ENCODE data around the gene STK32B. TPM values are rescaled to one million over a fixed set of nuclear protein-coding genes. Genes with fewer than 3 reads are reported as not detected.

The STK32B gene
- total RNA-seq, 3 donors from 2014 or later, result 2.2 to 5.0 (median 4.6) TPM

GRCh38 chr4:5041699-5042098, 9.6 kb upstream of the STK32B start:
- intact Hi-C loops (cut with DNase I; ENCODE audit: low total_unique reads), result no loop called here
- Histone ChIP-seq H3K4me3 (no peak overlapping the region), H3K4me1 (no peaks in the 10 kb centered on the region), H3K9me3 (no peaks in the 10 kb centered on the region), H3K36me3 (no peaks in the 10 kb centered on the region), H3K27me3 (no peaks in the 10 kb centered on the region), H3K27ac (no peak overlapping the region)
- DNase-seq (ENCODE audit: low spot score in 2 of 2), result no peak
- TF ChIP-seq POLR2AphosphoS5 (IDR thresholded peaks at IDR 0.05) (no peak), POLR2A (IDR thresholded peaks at IDR 0.05) (no peak), CTCF (IDR thresholded peaks at IDR 0.05) (no peak)

- DNase-seq (ENCODE audit: low spot score in 2 of 2), result no peak
- no peaks in the 10 kb centered on the region for H3K27me3 ChIP-seq
- no peaks in the 10 kb centered on the region for H3K9me3 ChIP-seq
- no peak overlapping the region for H3K27ac ChIP-seq
- no peaks in the 10 kb centered on the region for H3K36me3 ChIP-seq
- no peak overlapping the region for H3K4me3 ChIP-seq
- intact Hi-C loops (cut with DNase I; ENCODE audit: low total_unique reads), result no loop called here
- TF ChIP-seq POLR2A (IDR thresholded peaks at IDR 0.05) (no peak), CTCF (IDR thresholded peaks at IDR 0.05) (no peak), POLR2AphosphoS5 (IDR thresholded peaks at IDR 0.05) (no peak)
- no peaks in the 10 kb centered on the region for H3K4me1 ChIP-seq
Measured at GRCh38 chr4:5043579-5043978, 7.7 kb upstream of the STK32B start.

- Histone ChIP-seq H3K4me3 (no peak overlapping the region), H3K4me1 (no peaks in the 10 kb centered on the region), H3K36me3 (no peaks in the 10 kb centered on the region), H3K27ac (no peak overlapping the region), H3K9me3 (no peaks in the 10 kb centered on the region), H3K27me3 (no peaks in the 10 kb centered on the region)
- intact Hi-C loops (cut with DNase I; ENCODE audit: low total_unique reads), result no loop called here
- DNase-seq (ENCODE audit: low spot score in 2 of 2), result no peak
- TF ChIP-seq CTCF (IDR thresholded peaks at IDR 0.05) (no peak), POLR2AphosphoS5 (IDR thresholded peaks at IDR 0.05) (no peak), POLR2A (IDR thresholded peaks at IDR 0.05) (no peak)
Measured at GRCh38 chr4:5044341-5044740, 6.9 kb upstream of the STK32B start.

GRCh38 chr4:5045097-5045496, 6.2 kb upstream of the STK32B start:
- no peaks in the 10 kb centered on the region for H3K36me3 ChIP-seq
- intact Hi-C loops (cut with DNase I; ENCODE audit: low total_unique reads), result no loop called here
- no peak for DNase-seq (ENCODE audit: low spot score in 2 of 2)
- no peaks in the 10 kb centered on the region for H3K9me3 ChIP-seq
- no peak overlapping the region for H3K4me3 ChIP-seq
- no peak overlapping the region for H3K27ac ChIP-seq
- H3K27me3 ChIP-seq, result no peaks in the 10 kb centered on the region
- TF ChIP-seq POLR2A (IDR thresholded peaks at IDR 0.05) (no peak), POLR2AphosphoS5 (IDR thresholded peaks at IDR 0.05) (no peak)
- H3K4me1 ChIP-seq, result no peaks in the 10 kb centered on the region

GRCh38 chr4:5048721-5049120, 2.6 kb upstream of the STK32B start:
- Histone ChIP-seq H3K4me1 (peaks cover 0 to 4% of the 10 kb centered on the region in 2 donors), H3K36me3 (no peaks in the 10 kb centered on the region), H3K4me3 (no peak overlapping the region), H3K27ac (no peak overlapping the region), H3K27me3 (no peaks in the 10 kb centered on the region), H3K9me3 (no peaks in the 10 kb centered on the region)
- DNase-seq (ENCODE audit: low spot score in 2 of 2), result no peak
- TF ChIP-seq CTCF (IDR thresholded peaks at IDR 0.05) (no peak), POLR2AphosphoS5 (IDR thresholded peaks at IDR 0.05) (no peak), POLR2A (IDR thresholded peaks at IDR 0.05) (no peak)
- intact Hi-C loops (cut with DNase I; ENCODE audit: low total_unique reads), result no loop called here
